NK-92 treated with Interleukin-12 subunit alpha and Interleukin-12 subunit beta, amount 100 ng/mL, for 24 hours (cell line): ENCODE results near the gene INPP5F.

Source experiments
- DNase-seq: peaks from one replicate; lab custom pipeline; 2025; lab: John Stamatoyannopoulos, UW

INPP5F gene

DNA sequence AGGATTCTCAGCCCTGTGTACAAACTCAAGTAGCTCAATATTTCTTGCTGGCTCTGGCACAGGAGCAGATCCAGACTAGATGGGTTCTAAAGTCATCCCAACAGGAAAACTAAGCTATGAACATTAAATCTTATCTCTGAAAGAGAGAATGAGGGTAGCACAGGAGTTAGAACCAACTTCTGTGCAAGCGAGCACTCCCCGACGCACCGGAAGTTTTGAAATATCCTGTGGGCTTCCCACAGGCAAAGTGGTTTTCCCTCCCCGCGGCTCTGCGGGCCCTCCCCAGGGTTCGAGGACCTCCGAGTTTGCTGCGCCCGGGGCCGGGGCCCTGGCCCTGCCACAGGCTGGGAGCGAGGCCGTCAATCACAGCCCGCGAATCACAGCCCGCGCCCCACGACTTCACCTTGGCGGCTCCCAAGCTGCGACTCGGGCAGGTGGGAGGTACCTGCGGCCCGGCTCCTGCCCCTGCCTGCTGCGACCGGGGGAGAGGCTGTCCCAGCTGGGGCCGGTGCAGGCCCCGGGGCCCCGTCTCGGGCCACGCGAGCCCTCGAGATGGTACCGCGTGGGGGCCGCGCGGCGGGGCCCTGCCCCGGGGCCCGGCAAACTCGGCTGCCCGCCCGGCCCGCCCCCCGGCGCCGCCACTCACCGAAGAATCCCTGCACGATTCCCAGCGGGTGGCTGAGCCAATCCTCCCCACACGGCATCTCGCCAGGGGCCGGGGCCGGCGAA lies 146.2 kb downstream of the INPP5F start:
- DNase-seq: peak; percentile 74

DNA sequence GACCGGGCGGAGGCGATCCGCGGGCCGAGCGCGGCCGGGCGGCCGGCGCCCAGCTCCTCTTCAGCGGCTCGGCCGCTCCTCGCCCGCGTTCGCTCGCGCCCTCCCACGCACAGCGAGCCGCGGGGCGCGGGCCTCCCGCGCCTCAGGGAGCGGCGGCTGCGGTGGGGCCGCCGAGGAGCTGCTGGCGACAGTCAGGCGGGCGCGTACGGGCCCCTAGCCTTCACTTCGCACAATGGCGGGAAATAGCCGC lies 146.7 kb downstream of the INPP5F start, which contains the start of gene MCMBP:
MCMBP (minus strand) TSS at position 234 of the 250 bp plus-strand sequence. CDS start 259 bp downstream, outside the sequence.
- DNase-seq: no peak

DNA sequence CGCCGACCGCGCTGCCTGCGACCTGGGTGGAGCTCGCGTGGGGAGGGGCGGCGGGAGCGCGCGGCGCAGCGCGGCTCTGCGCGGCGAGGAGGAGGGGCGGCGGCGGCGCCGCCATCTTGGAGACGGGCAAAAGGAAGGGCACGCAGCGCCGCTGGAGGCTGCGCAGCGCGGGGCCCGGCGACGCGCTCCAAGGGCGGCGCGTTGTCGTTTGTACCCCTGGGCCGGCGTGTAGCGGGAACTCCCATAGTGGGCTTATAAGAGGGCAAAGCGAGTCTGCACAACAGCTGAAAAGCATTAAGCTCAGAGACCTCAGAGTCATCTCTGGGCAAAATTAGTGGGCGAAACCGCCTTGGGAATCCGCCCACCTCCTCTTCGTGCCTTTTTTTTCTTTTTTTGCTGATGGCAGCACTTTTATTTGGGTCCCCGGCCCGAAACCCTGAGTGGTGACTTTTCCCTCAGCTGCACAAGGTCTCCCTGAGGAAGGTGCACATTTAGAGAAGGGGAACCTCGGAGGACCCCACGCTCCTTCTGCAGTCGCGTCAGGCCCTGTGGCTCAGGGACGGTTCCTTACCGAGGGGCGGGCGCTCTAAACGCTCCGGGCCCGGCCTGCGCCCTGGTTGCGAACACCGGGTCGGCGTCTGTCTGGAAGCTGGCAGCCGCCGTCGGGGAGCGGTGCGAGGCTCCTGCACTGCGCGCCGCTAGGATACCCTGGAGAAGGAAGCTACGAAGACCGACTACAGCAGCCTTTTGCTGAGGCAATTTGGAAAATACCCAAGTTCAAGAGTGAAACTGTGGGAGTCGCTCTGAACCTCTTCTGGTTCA lies 147.2 kb downstream of the INPP5F start:
- DNase-seq: peak; percentile 76

DNA sequence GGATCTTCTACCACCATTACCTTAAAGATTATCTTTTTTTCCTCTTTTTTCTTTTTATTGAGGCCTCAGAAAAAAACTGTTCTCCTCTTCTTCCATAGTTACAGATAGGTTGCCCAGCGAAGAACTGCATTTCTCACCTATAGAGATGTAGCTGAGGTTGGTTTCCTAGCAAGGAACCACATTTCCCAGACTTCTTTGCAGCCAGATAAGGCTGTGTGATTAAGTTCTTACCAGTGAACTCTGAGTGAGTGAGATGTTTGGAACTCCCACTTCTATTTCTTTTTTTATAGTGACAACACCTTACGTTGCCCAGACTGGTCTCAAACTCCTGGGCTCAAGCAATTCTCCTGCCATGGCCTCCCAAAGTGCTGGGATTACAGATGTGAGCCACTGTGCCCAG lies 152.7 kb downstream of the INPP5F start:
- no peak for DNase-seq
